OCI-M2 (cell line): Measurements from ENCODE around the gene ZNF524.
"Not testable (repeated sequence)": the region's sequence is repeated elsewhere in the genome, so short reads cannot be mapped to it uniquely, and the experiment has no call there.

Source experiments
- DNase-seq: peaks from one replicate; lab custom pipeline; 2025; ENCODE audit not compliant: unreplicated experiment; lab: John Stamatoyannopoulos, UW

Gene ZNF524

GRCh38 chr19:55581145-55581822 lies 18.8 kb upstream of the ZNF524 start:
- DNase-seq: no peak

DNA sequence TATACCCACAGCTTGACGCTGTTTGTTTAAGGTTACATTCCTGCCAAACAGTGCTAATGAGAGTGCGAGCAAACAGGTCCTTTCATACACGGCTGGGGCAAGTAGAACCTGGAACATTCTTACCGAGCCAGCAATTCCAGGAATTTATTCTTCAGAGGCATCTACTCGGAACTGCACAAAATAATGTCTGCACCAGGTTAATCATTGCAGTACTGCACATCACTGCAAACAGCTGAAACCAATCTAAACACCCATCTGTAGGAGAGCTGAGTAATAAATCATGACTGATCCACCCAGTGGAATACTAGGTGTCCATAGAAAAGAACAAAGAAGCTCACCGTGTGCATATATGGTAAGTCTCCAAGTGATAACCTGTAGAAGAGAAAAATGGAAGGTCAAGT lies 18.3 kb upstream of the ZNF524 start:
- no peak for DNase-seq

DNA sequence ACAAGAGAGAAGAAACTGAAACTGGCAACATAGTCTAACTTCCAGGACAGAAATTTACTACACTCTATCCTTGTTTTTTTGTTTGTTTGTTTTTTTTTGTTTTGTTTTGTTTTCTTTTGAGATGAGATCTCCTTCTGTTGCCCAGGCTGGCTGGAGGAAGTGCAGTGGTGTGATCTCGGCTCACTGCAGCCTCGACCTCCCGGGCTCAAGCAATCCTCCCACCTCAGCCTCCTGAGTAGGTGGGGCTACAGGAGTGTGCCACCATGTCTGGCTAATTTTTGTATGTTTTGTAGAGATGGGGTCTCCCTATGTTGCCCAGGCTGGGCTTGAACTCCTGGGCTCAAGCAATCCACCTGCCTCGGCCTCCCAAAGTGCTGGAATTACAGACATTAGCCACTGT lies 17.8 kb upstream of the ZNF524 start:
- not testable (repeated sequence) for DNase-seq

GRCh38 chr19:55583897-55584296 lies 16.2 kb upstream of the ZNF524 start:
- not testable (repeated sequence) for DNase-seq

- DNase-seq: no peak
These were observed 15.2 kb upstream of the ZNF524 start for GRCh38 chr19:55584871-55585270.

GRCh38 chr19:55585658-55586339 lies 14.3 kb upstream of the ZNF524 start:
- no peak for DNase-seq

DNA sequence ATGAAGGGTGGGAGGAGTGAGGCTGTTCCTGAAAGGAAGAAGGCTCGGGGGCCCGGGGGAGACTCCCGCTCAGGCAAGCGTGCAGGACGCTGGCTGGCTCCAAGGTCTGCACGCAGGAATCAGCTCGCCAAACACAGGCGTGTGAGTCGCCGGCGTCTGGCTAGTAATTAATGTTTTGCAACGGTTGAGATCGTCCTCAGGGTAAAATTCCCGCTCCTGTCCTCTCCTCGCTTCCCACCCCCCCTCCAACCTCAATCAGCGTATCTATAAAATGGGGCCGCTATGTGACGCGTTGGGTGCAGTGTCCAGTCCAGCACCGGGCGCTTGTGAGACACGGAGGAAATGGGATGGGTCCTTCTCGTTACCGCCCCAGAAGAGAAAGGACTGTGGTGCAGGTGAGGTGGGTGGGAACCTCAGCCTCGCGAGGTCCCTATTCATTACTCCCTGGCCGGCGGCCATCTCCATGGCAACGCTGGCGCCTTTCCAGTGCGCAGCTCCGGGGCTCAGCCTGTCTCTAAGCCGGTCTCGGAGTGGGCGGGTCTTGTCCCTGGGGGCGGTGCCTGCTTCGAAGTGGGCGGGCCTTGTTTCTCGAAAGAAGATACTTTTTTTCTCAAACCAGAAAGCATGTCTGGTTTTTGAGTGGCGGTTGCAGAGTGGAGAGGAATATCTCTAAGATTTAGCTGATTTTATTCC lies 13.0 kb upstream of the ZNF524 start:
- DNase-seq: peak; percentile 38

DNA sequence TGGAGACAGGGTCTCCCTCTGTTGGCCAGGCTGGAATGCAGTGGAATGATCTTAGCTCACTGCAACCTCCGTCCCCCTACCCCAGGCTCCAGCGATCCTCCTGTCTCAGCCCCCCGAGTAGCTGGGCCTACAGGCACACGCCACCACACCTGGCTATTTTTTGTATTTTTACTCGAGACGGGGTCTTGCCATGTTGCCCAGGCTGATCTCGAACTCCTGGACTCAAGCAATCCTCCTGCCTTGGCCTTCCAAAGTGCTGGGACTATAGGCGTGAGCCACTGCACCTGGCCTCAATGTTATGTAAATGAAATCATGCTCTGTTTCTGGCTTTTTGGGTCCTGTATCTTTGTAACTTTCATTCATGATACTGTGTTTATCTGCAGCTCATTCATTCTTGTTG lies 11.3 kb upstream of the ZNF524 start:
- no peak for DNase-seq

GRCh38 chr19:55590109-55590508 lies 10.0 kb upstream of the ZNF524 start:
- no peak for DNase-seq

DNA sequence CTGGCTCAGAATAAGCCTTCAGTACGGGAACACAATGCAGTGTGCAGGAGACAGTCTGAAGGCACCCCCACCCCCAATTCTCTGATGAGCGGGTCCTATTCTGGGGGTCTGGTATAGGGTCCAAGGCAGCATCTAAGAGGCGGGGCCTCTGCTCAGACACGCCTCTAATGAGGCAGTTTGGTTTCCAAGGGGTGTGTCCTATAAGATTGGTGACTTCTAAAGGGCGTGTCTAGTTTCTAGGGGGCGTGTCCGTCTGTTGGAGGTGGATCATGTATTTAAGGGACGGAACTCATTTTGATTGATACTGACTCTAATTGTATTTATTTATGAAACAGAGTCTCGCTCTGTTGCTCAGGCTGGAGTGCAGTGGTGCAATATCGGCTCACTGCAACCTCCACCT lies 9.5 kb upstream of the ZNF524 start:
- no peak for DNase-seq

- no peak for DNase-seq
These were observed 8.5 kb upstream of the ZNF524 start for GRCh38 chr19:55591555-55591954.

GRCh38 chr19:55592391-55593090 lies 7.5 kb upstream of the ZNF524 start:
- DNase-seq: no peak

DNA sequence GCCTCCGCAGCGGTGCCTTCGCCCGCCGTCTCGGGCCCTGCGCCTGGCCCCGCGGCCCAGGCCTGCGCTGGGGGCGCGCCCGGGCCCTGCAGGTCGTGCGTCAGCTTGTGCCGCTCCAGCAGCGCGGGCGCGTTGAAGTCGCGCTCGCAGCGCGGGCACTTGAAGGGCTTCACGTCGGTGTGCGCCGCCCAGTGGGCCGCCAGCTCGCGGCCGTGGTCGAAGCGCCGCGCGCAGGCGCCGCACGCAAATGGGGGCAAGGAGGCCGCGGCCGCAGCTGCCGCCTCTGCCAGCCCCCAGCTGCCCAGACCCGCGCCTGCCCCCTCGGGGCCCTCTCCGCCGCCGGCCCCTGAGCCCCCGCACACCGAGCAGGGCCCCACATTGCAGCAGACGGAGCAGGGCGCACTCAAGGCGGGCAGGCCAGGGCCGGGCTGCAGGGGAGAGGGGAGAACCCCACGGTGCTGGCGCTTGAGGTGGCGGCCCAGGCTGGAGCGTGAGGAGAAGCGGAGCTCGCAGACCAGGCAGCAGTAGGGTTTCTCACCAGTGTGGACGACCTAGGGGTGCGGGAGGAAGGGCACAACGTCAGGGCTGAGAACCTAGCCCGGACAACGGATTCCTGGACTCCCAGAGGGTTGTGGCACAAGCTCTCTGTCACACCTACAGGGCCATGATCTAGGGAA lies 6.9 kb upstream of the ZNF524 start:
- no peak for DNase-seq

DNA sequence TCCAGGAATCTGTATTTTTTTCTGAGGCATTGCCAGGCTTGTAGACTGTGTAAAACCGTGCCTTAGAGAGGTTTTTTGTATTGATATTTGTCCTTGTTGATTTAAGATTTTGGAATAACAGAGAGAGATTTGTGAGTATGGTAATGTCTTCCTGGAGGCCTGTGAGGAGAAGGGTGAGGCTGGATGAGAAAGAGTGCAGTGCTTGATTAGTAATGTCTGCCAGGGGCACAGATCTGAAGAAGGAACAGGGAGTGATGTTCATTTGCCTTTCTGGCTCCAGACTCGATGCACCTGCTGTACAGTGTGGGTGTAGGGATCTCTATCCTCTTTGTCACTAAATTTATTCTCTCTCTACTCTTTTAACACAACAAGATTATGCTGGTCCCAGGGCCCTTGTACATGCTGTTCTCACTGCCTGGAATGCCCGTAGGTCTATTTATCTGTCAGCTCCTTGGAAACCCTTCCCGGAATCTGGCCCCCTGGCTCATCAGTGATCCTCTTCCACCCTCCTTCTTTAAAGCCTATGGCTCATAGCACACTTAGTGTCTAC lies 5.0 kb upstream of the ZNF524 start:
- DNase-seq: no peak

GRCh38 chr19:55596304-55596703 lies 3.8 kb upstream of the ZNF524 start:
- no peak for DNase-seq

- DNase-seq: no peak
These were observed 2.6 kb upstream of the ZNF524 start for GRCh38 chr19:55597501-55597921.

- no peak for DNase-seq
These were observed 2.1 kb upstream of the ZNF524 start for GRCh38 chr19:55598034-55598433.

GRCh38 chr19:55598719-55599467 lies 1.2 kb upstream of the ZNF524 start:
- peak; percentile 86 for DNase-seq

GRCh38 chr19:55599468-55599841 lies 633 bp upstream of the ZNF524 start, which contains the start of gene FIZ1:
FIZ1 (minus strand) TSS chr19:55599517; CDS start chr19:55597865, 1,652 bp downstream.
- peak; percentile 97 for DNase-seq

DNA sequence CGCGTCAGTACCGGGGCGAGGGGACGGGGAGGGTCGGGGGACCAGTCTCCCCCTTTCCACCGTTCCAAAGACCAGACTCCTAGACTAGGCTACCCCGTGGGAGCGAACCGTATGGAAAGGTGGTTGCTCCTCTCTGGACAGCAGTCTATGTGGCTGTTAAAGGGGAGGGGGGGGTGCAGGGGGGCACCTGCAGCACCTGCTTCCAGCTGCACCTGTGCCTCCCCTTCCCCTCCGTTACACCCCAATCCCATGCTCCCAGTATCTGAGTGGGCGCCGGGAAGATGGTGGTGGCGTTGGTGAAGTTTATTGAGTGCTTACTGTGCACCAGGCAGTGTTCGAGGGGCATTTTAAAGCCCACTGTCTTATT lies 557 bp downstream of the ZNF524 start:
- DNase-seq: no peak
